SK-MEL-5 (cell line): ENCODE results near the gene TMEM239. TPM values are rescaled to one million over a fixed set of nuclear protein-coding genes. Genes with fewer than 3 reads are reported as not detected.
"Not testable (repeated sequence)": the region's sequence is repeated elsewhere in the genome, so short reads cannot be mapped to it uniquely, and the experiment has no call there.

ENCODE experiments used
- DNase-seq: peaks from one replicate; pipeline ENCODE4 v3.0.0-alpha.2; 2016; ENCODE audit warnings: low read depth, low spot score
- in situ Hi-C: cut with HindIII; loops from 2 replicates; pipeline ENCODE4 v1.10.0; 2016; ENCODE audit warnings: low sequenced_read_pairs, high pct_unique_total_duplicates, low pct_unique_long_range_greater_than_20kb
- total RNA-seq: library from RNA; depleted of rRNA; stranded (reverse); fragments of >200 nt; shearing (Covaris generic); gene quantifications from 2 replicates; pipeline ENCODE4 v1.2.3, GENCODE V29; 2014

Gene TMEM239
- total RNA-seq, 1 experiment from 2014 or later: not detected

- in situ Hi-C loops: no loop called here
- no peak for DNase-seq
Measured at GRCh38 chr20:2815242-2815900, 793 bp upstream of the TMEM239 start.

GRCh38 chr20:2816583-2817340 is 598 bp downstream of the TMEM239 start:
- DNase-seq: peak; percentile 39
- in situ Hi-C loops: no loop called here

GRCh38 chr20:2817341-2817726 is 1.2 kb downstream of the TMEM239 start:
- no peak for DNase-seq
- in situ Hi-C loops: no loop called here

GRCh38 chr20:2817891-2818595 is 1.9 kb downstream of the TMEM239 start:
- DNase-seq: no peak
- in situ Hi-C loops: no loop called here

- no peak for DNase-seq
- in situ Hi-C loops: no loop called here
Measured at GRCh38 chr20:2820084-2820895, 4.1 kb downstream of the TMEM239 start.

- no peak for DNase-seq
- in situ Hi-C loops: no loop called here
Measured at GRCh38 chr20:2820896-2821869, 5.0 kb downstream of the TMEM239 start.

- in situ Hi-C loops: no loop called here
- no peak for DNase-seq
Measured at GRCh38 chr20:2822073-2822472, 5.9 kb downstream of the TMEM239 start.

- DNase-seq: no peak
- in situ Hi-C loops: no loop called here
Measured at GRCh38 chr20:2825761-2826160, 9.6 kb downstream of the TMEM239 start.

GRCh38 chr20:2826655-2827054 is 10.5 kb downstream of the TMEM239 start:
- in situ Hi-C loops: no loop called here
- DNase-seq: no peak

GRCh38 chr20:2829376-2829775 is 13.2 kb downstream of the TMEM239 start:
- DNase-seq: no peak
- in situ Hi-C loops: no loop called here

- in situ Hi-C loops, DNase-seq: not testable (repeated sequence)
Measured at GRCh38 chr20:2831206-2831605, 15.0 kb downstream of the TMEM239 start.

GRCh38 chr20:2833761-2834160 is 17.6 kb downstream of the TMEM239 start:
- no peak for DNase-seq
- in situ Hi-C loops: no loop called here

GRCh38 chr20:2834401-2835110 is 18.4 kb downstream of the TMEM239 start:
- in situ Hi-C loops: no loop called here
- DNase-seq: no peak

GRCh38 chr20:2835331-2835796 is 19.2 kb downstream of the TMEM239 start:
- in situ Hi-C loops: no loop called here
- no peak for DNase-seq

- no peak for DNase-seq
- in situ Hi-C loops: no loop called here
Measured at GRCh38 chr20:2836035-2836434, 19.9 kb downstream of the TMEM239 start.
